Activated CD4-positive, alpha-beta T cell treated with anti-CD3 and anti-CD28 coated beads, Interleukin-2, amount 50 U/mL, for 24 hours (primary cell): ENCODE measurements around the gene MESD.

Experiments used
- DNase-seq, 2 donors: peaks; one replicate each; pipeline ENCODE4 v3.0.0-alpha.2; 2020; ENCODE audit warnings: low read depth in 1 of 2, low spot score in 1 of 2

MESD gene

DNA sequence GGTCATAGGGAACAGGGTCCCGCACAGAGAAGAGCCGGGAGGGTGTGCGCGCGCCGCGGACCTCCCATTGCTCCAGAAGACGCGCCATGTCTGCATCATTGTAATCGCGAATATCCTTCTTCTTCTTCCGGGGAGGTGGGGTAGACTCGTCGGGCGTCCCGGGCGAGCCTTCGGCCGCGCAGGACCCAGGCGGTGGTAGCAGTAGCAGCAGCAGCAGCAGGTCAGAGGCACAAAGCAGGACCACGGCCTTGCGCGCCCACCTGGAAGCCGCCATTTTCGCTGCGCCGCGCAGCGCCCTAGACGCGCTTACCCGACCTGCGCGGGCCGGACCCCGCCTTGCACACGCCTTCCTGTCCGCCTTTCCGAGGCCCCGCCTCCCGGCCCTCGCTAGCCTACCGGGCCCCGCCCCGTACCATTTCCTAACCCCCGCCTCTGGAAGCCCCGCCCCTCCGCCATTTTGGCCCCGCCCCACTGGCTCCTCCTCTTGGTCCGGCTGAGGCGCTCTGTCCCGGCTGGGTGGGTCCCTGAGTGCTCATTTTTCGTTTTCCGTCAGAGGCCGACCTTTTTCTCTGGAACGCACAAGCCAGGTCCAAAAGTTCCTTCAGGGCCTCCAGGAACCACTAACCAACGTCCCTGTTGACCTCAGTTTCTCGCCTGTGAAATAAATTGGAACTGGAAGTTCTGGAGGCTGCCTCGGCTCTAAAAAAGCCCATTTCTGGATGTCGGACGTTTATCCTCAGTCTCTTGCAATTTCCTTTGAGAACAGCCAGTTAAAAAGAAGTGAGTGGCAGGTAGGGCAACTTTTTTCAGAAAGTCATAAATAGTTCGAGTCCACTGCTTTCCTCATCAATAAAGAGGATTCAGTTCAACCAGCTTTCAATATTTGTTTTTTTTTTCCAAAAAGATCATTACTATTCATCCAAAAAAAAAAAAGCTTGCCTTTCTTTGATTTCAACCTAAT, at the start of gene MESD:
Gene MESD, minus strand, starts transcription at position 302 of the 961 bp plus-strand sequence. Its CDS starts 28 bp downstream, at position 274.
- DNase-seq: peak; percentile 95 to 97

DNA sequence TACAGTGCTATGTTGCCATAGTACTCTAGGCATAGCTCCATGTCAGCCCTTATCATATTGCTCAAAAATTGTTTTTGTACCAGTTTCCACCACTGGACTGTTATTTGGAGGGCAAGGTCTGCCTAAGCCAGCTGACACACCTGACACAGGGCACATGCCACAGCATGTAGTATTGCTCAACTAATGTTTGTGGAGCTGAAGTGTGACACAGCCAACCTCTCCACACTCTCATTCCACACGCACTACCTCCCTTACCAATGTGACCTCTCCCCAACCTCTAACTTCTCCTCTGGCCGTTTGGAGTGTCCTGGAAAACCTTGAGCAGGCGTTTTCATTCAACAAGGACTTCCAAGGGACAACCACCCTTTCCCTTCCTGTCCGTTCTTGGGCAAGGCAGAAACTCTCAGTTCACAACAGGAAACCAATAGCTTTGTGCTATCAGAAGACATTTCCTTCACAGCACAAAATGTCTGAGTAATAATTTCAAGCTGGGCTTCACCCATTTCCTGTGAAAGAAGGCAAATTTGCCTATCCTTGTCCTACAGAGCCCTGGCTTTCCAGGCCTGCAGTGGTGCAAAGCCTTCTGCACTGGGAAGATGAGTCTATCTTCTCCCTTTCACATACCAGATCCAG, 49.5 kb upstream of the MESD start:
- DNase-seq: no peak

DNA sequence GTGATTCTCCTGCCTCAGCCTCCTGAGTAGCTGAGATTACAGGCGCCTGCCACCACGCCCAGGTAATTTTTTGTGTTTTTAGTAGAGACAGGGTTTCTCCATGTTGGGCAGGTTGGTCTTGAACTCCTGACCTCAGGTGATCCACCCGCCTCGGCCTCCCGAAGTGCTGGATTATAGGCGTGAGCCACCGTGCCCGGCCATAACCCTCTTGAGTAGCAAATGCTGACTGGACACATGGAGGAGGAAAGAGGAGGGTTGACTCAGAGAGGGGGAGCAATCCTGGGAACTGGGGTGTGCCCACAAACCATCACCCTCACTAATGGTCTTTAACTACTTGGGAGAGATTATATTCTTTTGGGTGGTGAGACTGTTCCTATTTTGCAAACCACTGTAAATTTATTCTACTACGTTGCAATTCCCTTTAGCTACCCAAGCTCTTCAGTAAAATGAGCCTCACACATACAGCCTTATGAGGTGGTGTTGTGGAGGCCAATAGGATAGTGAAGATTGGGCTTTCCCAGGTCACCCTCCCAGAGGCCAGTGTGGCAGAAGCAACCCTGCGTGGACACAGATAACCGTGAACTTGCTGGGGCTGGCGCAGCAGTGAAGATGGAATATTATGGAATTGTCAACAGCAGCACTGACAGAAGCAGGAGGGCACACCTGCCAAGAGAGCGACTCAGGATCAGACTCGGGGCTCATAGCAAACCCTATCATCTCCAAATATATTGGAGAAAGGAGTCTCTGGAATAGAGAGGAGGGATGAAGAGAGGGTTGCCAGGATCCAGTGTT, 48.5 kb upstream of the MESD start:
- DNase-seq: no peak

DNA sequence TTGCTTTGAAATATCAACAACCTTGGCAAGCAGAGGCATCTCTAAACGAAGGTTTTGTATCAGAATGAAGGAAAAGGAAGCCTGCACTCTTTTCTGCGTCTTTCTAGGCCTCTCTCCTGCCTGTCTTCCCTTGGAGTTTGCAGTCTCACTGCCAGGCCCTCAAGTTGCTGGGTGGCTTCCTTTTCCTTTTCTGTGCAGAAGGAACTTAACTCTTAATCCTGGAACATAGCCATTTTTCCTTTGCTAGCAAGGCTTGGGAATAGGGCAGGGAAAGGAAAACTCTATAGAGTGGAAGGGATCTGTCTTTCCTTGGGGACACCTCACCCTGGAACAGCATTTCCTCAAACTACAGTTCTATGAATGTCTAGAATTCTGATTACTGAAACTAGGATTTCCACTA, 43.9 kb upstream of the MESD start:
- DNase-seq: no peak

DNA sequence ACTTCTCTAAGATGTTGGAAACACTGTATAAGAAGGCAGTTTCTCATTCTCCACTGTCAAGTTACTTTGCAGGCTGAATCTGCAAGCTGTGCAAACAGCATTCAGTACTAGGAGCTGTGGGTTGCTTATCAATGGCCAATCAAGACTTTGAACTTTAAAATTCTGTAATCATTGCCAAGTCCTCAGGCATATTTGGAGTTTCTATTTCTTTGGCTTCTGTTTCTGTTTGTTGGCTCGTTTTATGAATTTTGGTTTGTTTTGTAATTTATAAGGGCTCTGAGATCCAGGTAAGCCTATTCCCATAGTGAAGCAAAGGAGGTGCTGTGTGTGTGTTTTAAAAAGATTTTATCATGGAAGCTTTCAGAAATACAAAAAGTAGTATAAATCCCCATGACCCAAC, 43.2 kb upstream of the MESD start:
- DNase-seq: no peak

DNA sequence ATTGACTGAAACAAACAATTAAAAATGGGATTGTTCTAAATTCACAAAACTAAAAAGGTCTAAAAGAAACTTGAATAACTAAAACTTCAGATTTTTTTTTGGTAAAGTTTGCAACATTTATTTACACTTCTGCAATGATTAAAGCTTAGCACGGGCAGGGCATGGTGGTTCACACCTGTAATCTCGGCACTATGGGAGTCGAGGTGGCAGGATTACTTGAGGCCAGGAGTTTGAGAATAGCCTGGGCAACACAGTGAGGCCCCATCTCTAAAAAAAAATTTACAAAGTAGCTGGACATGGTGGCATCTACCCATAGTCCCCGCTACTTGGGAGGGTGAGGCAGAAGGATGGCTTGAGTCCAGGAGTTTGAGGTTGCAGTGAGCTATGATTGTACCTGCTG, 42.7 kb upstream of the MESD start:
- no peak for DNase-seq

DNA sequence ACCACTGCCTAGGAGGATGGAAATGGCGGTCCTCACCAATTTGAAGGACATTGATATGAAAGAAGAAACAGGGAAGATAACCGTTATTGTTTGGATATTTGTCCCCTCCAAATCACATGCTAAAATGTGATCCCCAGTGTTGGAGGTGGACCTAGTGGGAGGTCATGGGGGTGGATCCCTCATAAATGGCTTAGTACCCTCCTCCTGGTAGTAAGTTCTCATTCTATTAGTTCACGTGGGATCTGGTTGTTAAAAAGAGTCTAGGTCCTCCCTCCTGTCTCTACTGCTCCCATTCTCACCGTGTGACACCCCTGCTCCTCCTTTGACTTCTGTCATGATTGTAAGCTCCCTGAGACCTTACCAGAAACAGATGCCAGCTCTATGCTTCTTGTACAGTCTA, 41.6 kb upstream of the MESD start:
- DNase-seq: no peak

DNA sequence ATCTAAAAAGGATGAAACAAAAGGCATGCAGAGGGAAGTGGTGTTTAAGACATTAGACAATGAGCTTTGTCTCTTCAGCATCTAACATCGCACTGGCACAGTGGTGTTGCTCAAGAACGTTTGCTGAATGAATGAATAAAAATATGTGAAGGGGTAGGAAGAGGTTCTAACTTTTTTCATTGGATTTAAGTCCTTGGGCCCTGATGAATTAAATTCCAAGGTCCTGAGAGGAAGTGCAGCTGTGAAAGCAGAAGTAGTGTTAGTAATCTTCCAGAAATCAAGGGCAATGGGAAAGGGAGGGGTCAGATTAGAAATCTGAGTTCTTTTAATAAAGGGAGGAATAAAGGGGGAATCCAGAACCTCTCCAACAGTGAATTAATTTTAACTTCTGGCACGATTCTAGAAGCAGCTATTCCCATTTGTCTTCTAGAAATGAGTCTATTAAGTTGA, 40.7 kb upstream of the MESD start:
- DNase-seq: no peak

DNA sequence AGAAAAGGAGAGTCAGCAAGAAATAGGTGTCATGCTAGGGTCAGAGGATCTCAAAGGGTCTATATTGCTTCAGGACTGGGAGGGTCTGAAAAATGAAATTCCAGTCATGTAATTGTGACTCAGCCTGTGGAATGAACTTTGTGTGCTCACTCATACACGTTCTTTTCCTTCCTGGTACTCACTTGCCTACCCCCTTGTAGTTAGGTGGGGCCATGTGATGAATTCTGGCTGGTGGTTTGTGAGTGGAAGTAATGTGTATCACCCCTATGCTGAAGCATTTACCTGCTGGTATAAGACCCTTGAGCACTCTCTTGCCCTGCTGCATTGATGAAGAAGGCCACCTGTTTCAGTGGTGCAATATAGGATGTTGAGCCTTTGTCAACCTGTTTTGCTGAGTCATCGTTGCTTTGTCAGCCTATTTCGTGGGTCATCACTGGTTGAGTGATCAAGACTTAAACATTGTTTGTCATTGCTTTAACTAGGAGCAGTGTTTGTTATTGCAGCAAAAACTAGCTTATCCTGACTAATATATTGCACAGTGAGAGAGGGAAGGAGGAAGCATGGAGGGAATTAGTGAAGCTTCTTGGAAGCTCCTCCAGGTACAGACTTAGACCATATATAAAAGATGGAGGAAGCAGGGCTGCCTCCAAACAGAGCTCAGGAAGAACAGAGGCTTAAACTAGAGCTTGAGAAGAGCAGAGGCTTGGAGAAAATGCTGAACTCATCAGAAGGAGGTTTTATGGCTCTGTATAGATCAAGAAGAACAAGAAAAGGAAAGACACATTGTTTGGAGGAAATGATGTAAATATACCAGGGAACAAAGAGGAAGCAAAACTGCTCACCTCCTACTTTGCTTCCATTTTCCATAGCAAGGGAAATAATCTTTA, 40.0 kb upstream of the MESD start:
- no peak for DNase-seq

DNA sequence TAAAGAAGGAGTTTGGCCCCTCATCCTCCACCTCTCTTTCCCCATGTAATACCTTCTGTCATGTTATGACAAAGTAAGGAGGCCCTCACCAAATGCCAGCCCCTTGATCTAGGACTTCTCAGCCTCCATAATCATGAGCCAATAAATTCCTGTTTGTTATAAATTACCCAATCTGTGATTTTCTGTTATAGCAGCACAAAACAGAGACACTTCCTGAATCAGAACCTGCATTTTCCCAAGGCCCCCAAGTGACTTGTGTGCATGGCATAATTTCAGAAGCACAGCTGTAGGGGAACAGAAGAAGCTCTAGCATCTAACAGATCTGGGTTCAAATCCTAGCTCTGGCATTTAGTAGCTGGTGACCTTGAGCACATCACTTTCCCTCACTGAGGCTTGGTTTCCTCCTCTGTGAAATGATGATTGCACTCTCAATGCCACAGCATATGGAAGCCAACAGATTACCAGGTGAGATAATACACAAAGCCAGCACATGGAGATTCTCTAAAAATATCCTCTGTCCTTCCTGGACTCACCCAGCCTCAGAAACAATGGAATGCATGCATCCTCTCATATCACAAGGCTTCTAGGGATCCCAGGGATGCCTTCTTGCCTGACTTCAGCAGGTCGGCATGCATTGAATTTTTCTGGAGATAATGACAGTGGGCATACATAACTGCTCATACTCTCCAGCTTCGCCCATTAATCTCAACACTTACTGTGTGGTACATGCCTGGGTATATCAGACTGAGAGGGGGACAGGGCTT, 37.4 kb upstream of the MESD start:
- no peak for DNase-seq

DNA sequence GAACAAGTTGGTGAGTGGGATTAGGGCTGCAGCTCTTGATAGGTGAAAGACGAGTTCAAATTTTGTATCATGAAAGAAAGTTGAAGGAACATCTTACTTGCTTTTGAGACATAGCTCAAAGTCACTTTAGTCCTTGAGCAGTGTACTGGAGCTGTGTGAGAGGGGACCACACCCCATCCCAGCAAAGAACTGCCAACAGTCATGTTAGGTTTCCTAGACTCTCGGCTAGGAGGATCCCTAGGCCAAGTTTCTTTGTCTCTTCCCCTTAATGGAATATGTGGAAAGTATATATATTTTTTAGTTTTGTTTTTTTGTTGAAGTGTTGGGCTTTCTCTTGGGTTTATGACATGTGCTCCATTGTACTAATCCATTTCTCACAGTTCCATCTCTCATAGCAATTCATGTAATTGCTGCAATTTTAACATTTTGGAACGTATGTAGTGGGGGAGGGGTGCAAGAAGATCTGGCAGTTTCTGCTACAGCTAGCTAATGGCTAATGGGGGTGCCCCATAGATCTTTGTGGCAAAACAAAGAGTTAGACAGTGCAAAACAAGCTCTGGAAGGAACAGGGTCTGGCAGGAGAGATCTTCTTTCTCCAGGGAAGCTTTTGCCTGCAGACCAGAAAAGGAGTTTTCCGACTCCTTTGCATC, 36.2 kb upstream of the MESD start:
- no peak for DNase-seq

DNA sequence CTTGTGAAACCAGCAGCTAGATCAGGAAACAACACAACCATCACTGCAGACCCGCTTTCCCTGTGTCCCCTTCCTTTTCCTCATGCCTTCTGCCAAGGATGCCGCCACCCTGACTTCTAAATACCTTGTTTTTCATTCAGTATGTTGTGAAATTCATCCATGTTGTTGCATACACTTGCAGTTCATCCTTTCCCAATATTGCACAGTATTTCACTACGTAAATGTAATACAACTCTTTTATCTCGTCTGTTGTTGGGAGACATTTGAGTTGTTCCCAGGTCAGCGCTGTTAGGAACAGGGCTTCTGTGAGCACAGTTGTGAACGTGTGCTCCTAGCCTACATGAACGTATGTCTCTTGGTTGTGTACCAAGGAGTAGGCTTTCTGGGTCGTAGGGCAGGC, 35.3 kb upstream of the MESD start:
- DNase-seq: no peak

DNA sequence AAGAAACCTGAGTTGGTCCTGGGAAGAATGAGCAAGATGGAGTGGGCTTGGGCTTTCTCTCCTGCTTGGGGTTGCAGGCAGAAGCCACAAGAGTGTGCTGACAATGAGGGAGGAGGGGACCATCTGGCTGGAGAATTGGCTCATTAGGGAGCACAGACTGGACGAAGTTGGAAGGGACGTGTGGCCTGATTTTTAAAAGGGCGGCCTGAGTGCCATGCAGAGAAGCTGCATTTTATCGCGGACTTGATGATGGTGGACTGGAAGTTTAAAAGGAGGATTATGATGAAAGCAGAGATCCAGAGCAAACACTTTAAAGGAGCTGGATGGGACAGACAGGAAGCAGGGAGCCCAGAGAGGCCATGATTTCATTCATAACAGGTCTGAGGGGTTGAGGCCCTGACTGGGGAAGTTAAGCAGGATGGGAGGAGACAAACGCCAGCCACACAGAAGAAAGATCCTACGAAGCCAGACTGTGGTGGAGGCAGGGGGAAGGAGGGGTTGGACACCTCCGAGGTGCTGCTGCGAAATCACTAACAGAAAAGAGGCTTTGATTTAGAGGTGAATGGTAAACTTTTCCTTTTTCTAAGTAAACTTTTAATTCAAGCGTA, 34.8 kb upstream of the MESD start:
- no peak for DNase-seq

DNA sequence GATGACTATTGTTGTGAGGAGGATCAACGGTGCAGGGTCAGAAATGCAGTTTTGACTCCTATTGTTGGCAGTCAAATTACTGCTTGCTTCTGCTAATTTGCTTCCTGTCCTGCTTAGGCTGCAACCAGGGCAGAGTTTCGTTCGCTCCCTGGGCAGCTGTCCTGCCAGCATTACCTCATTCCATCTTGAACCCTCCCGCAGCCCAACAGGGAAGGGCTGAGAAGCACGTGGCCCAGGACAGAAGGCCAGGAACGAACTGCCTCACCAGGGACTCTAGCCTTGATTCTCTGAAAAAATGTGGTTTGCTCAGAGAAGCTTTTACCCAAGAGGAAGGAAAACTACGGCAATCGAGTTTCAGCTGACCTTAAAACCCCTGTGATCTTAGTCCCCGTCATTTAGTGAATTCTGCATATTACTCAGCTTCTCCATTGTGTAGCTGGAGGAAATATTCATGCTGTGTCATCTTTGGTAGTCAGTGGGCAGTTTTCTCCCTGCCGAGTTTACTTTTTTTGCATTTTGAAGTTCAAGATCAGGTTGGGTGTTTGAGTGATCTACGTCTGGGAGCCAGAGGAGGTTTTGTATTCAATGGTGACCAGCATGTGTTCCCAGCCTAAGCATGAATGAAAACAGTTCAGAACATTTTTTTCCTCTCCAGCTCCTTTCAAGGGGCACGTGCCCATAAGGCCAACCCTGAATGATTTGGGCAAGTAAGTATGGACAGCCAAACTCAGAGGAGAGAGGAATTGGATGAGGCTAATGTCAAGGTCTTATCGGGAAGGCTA, 34.1 kb upstream of the MESD start:
- peak; percentile 4 to 32 for DNase-seq

DNA sequence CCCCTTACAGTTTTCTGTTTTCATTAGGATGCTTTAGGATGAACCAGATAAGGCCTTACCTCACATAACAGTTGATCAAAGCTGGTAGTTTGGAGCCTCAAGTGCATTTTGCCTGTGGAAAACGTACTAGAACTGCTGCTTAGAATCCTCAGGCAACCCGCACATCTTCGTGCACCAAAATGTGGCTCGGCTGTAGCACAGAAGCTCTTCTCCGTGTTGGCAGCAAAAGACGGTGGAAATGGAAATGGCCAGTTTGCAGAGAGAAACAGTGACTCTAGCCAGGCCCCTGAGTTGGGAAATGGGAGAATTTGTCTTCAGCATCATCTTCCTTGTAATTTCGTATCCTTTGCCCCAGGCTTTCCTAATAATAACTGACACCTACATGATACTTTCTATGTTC, 31.7 kb upstream of the MESD start:
- DNase-seq: no peak

DNA sequence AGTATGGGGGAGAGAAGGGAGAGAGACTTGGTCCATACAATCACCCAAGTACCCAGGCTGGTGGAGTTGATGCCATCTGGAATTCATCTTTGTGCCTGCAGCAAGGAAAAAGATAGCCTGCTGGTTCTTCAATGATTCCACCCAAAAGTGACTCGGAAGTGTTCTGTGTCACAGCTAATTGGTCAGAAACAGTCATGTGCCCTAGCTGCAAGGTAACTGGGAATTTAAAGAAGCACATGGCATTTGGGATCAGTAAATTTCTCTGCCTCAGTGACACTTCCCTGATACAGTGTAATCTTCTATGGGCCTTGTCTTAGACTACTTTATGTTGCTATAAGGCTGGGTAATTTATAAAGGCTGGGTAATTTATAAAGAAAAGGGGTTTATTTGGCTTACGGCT, 28.6 kb upstream of the MESD start:
- no peak for DNase-seq

DNA sequence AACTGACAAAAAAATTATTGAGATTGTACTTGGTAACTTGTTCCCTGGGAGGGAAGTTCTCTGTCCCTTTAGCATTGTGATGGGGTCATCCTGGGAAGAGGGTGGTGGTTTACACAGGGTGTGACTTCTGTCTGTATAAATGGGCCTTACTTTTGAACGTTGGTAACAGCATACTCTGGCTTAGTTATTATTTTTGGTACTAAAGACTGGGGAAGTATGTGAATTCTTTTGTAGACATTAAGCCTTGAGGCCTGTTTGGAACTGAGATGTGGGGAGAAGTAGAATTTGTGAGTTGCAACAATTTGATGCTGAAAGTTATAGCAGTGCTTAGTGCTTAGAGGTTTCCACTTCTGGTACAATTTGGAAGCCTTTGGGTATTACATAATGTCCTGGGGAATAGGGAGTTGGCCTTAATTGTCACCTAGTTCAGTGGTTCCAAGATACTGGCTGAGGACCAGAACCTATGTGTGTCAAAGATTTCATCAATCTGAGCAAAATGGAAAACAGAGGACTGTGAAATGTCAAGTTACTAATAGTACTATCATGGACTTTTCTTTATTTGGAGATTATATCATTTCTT, 27.0 kb upstream of the MESD start:
- no peak for DNase-seq
